NCI-H146 (cell line): ENCODE data around the gene YEATS2.

Experiments used
- DNase-seq: peaks from one replicate; lab custom pipeline; 2025; lab: John Stamatoyannopoulos, UW

The YEATS2 gene

GRCh38 chr3:183837390-183837789 lies 139.8 kb downstream of the YEATS2 start:
- no peak for DNase-seq

- DNase-seq: no peak
Measured at GRCh38 chr3:183837894-183838293, 140.3 kb downstream of the YEATS2 start.

- no peak for DNase-seq
Measured at GRCh38 chr3:183839751-183840150, 142.2 kb downstream of the YEATS2 start.

GRCh38 chr3:183844606-183845005 lies 147.0 kb downstream of the YEATS2 start:
- DNase-seq: no peak

GRCh38 chr3:183845090-183845489 lies 147.5 kb downstream of the YEATS2 start:
- DNase-seq: no peak

GRCh38 chr3:183845608-183846288 lies 148.2 kb downstream of the YEATS2 start:
- DNase-seq: no peak

- no peak for DNase-seq
Measured at GRCh38 chr3:183854318-183855035, 156.9 kb downstream of the YEATS2 start.

GRCh38 chr3:183857863-183858262 lies 160.3 kb downstream of the YEATS2 start:
- no peak for DNase-seq
